NB4 (cell line): ENCODE data around the gene KCNT2.

Experiments
- CTCF ChIP-seq: IDR thresholded peaks from one replicate; pipeline ENCODE4 v1.5.1; 2012; ENCODE audit warnings: low read depth, low read length
- POLR2A ChIP-seq: IDR thresholded peaks from 2 replicates; pipeline ENCODE4 v1.6.1; 2011; ENCODE audit warnings: mild to moderate bottlenecking; ENCODE audit not compliant: insufficient read length; ENCODE audit errors: extremely low read depth

- TF ChIP-seq CTCF (no peak), POLR2A (no peak)
These were observed 44.5 kb downstream of the KCNT2 start for GRCh38 chr1:196563768-196564167.
